ENCODE measurements around the gene MYO15B. TPM values are rescaled to one million over a fixed set of nuclear protein-coding genes. Genes with fewer than 3 reads are reported as not detected.
A peak's percentile ranks its signal among the peaks of the same experiment; 100 is the strongest.

MYO15B gene
- total and polyA plus RNA-seq, 2 of the 13 experiments (the other 11 are each of a cell fraction or from before 2014, with no cell fraction given) = 2.8 to 8.1 TPM

- peak; percentile 50; the same call in 1 of the 2 replicates for TF ChIP-seq KLF12 (CRISPR knock-in tag; IDR thresholded peaks at IDR 0.05; ENCODE audit: borderline replicate concordance)
- TF ChIP-seq TBX2 (CRISPR knock-in tag; IDR thresholded peaks at IDR 0.05; ENCODE audit: borderline replicate concordance) = peak; percentile 72
- TF ChIP-seq SMAD1 (CRISPR knock-in tag; IDR thresholded peaks at IDR 0.05; ENCODE audit: borderline replicate concordance, low read depth) = peak; percentile 65; the same call in 1 of the 2 replicates
- no peak for TF ChIP-seq ZNF234 (CRISPR knock-in tag; conservative IDR thresholded peaks at IDR 0.05)
- 0 out of 2 replicates have a peak, but pooled peaks have one; percentile 12 for TF ChIP-seq MXD1 (CRISPR knock-in tag; IDR thresholded peaks at IDR 0.05)
- TF ChIP-seq E2F2 (CRISPR knock-in tag; IDR thresholded peaks at IDR 0.05; ENCODE audit: borderline replicate concordance) = no peak
- TF ChIP-seq HOXA9 (CRISPR knock-in tag; IDR thresholded peaks at IDR 0.05; ENCODE audit: borderline replicate concordance) = no peak
- no peak for TF ChIP-seq HOXA5 (CRISPR knock-in tag; IDR thresholded peaks at IDR 0.05)
- peak; percentile 52; the same call in 1 of the 2 replicates for TF ChIP-seq SP5 (CRISPR knock-in tag; IDR thresholded peaks at IDR 0.05; ENCODE audit: borderline replicate concordance, low read depth)
- 0 out of 2 replicates have a peak, but pooled peaks have one; percentile 43 for TF ChIP-seq MZF1 (CRISPR knock-in tag; IDR thresholded peaks at IDR 0.05; ENCODE audit: borderline replicate concordance)
- TF ChIP-seq ZNF737 (CRISPR knock-in tag; IDR thresholded peaks at IDR 0.05; ENCODE audit: borderline replicate concordance) = no peak
- TF ChIP-seq SP4 (CRISPR knock-in tag; IDR thresholded peaks at IDR 0.05) = peak; percentile 81; the same call in 1 of the 2 replicates
- TF ChIP-seq ZNF232 (CRISPR knock-in tag; IDR thresholded peaks at IDR 0.05; ENCODE audit: borderline replicate concordance) = no peak
- TF ChIP-seq ETV5 (CRISPR knock-in tag; IDR thresholded peaks at IDR 0.05; ENCODE audit: borderline replicate concordance) = peak; percentile 43
- no peak for TF ChIP-seq E2F5 (CRISPR knock-in tag; conservative IDR thresholded peaks at IDR 0.05)
- peak; percentile 45 for TF ChIP-seq SALL1 (CRISPR knock-in tag; IDR thresholded peaks at IDR 0.05)
Observed at GRCh38 chr17:75589012-75589918, 1.7 kb downstream of the MYO15B start (continued).

Measured in HepG2 (cell line).